HG03039 (cell line): ENCODE results near the gene CYB561.

ENCODE experiments used
- ATAC-seq: cut with Tn5 transposase; IDR thresholded peaks from one replicate; pipeline ENCODE4 v1.9.1; 2021; ENCODE audit warnings: mild to moderate bottlenecking, moderate library complexity; ENCODE audit not compliant: unreplicated experiment

CYB561 gene

DNA sequence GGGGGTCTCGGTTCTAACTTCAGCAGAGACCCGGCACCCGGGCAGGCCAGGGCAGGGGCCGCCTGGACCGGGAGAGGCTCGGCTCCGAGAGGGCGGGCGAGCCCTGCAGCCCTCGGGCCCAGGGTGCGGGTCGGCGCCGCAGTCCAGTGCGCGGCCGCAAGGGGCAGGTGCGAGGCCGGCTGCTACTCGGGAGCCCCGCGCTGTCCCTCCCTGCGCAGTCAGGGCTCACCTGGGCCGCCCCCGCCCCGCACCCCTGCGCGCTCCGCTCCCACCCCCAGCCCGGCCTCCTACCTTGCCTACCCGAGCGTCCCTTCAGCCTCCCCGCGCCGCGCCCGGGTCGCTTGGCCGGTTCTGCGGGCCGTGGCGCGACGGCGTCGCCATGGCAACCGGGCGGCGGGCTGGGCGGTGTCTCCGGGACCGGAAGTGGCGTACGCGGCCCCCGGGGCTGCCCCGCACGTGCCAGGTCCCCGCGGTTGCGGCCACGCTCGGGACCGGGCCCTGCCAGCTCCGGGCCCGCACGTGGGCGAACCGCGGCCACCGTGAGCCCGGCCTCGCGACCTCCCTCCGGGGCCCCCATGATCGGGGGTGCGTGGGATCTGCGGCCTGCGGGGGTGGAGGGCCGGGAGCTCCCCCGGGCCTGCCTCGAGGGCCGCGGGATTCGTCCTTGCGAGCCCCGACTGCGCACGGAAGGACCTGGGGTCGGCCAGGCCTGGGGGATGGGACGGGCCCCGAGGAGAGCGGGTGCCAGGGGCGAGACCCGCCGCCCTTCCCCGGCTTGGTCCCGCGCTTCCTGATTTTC lies at the start of gene CYB561:
CYB561 (minus strand) TSS at position 353 of the 799 bp plus-strand sequence. CDS start 8,759 bp downstream, outside the sequence.
- peak; percentile 45 for ATAC-seq

GRCh38 chr17:63495491-63495890 lies 49.4 kb upstream of the CYB561 start:
- no peak for ATAC-seq

DNA sequence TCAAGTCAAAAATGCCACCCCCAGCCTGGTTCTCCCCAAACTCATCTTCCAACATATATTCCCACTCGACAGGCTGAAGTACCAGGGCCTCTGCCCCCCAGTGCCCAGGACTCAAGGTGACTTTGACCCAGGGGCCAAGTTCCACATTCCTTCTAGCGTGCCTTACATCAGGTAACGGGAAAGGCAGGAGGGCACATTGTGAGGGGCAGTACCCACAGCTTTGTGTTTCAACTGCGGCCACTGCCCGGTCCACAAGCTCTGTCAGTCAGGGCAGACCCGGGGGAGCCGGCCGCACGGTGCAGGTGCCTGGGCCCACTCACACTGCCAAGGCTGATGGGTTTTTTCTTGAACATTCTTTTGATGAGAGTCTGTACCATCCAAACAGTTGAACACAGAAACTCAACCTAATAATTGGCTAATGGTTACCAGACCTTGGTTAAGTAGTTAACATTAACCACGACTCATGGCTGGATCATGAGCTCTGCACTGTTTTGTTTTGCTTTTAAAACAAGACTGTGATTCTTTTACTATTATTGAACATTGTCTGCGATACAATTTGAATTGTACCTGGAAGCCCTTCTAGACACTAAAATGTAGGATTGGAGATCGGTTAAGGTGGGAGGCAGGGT lies 48.3 kb upstream of the CYB561 start:
- no peak for ATAC-seq

DNA sequence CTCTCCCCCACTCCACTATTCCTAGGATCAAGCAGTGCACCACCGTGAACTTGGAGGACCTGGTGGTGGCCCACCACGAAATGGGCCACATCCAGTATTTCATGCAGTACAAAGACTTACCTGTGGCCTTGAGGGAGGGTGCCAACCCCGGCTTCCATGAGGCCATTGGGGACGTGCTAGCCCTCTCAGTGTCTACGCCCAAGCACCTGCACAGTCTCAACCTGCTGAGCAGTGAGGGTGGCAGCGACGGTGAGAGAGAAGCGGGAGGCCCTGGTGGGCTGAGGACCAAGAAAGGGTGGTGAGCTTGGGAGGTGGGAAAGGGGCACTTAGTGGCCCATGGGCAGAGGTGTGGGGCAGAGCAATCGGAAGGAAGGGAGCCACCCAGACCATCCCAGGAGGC lies 47.3 kb upstream of the CYB561 start:
- ATAC-seq: no peak

DNA sequence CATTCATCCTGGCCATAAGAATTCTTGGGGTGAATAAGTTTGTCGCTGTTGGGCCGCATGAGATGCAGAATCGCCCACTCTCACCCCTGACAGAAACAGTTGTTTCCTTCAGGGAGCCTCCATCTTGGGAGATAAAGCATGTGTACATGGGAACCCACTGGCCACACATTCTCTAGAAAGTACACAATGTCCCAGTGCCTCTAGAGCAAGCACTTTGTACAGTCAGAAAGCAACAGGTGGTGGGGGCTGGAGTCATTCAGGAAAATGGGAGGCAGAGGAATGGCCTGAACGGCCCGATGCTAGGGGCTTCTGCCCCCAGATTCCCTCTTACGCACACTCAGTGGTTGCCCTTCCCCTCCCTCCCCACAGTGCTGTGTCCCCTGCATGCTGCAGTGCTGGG lies 46.8 kb upstream of the CYB561 start:
- ATAC-seq: no peak

DNA sequence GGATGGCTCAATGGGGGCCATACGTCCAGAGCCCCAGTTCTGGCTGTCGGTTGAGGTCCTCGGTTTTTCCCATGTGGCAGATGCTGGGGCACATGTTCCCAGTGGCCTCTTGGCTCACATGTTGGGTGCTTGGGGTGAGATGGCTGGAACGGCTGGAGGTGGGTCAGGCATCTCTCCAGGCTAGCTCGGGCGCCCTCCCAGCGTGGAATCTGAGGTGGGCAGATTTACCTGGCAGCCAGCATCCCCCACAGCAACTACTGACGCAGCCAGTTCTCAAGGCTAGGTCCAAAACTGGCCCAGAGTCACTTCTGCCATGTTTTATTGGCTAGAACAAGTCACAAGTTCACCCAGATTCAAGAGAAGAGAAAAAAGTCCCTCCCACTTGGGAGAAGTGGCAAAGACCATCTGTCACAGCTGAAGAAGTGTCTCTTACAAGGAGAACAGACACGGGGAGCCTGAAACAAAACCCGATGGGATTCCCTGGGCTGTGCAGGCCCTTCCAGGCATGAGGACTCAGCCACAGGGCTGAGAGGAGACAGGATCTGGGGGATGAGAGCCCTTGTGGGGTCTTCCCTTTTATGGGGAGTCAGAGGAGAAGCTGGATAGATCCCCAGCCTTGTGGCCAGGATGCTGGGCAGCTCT lies 46.0 kb upstream of the CYB561 start:
- no peak for ATAC-seq

DNA sequence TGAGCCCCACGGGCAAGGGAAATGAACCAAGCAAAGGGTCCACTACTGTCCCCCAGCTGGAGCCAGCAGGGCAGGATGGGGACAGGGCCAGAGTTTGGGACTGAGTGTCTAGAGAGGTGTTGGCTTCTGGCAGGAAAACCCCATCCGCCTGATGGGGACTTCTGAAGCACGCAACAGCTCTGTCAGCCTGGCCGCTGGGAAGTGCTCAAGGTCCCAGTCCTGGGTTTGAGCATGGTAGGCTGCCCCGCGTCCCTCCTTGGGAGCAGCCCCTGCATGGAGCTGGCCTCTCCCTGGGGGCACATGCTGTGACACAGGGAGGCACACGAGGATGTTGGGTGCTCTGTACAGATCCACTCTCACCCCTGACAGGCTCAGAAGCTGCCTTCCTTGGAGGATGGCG lies 45.3 kb upstream of the CYB561 start:
- no peak for ATAC-seq

GRCh38 chr17:63490858-63491400 lies 44.8 kb upstream of the CYB561 start:
- ATAC-seq: no peak

DNA sequence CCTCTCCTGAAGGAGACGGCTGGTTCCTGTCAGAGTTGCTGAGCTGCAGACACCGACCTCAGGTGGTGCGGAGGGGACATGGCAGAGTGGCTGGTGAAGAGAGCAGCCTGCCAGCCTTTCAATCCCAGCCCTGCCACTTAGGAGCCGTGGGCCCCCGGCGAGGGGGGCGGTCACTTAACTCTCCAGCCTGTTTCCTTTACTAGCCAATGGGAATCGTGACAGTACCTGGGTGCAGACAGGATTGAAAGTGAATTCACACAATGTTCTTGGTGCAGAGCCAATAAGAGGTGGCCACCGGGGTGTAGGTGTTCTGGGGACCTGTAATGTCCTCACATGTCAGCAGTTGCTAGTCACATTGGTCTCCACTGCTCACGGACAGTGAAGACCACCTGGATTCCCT lies 44.2 kb upstream of the CYB561 start:
- ATAC-seq: no peak

DNA sequence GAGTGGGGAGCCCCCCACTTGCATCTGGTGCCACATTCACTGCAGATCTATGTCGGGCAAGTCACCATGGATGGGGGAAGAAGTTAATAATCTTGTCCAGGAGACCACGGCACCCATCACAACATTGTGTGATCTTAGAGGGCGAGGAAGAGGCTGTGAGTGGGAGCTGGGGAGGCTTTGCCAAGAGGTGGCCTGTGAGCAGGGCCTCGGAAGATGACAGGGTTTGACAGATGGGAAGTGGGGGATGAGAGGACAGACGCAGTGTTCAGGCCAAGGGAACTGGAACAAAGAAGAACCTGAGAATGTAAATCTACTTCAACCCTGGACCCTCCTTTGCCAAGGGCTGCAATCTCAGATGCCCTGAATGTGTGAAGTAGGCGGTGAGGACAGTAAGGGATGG lies 43.2 kb upstream of the CYB561 start:
- ATAC-seq: no peak

GRCh38 chr17:63488851-63489250 lies 42.7 kb upstream of the CYB561 start:
- no peak for ATAC-seq

DNA sequence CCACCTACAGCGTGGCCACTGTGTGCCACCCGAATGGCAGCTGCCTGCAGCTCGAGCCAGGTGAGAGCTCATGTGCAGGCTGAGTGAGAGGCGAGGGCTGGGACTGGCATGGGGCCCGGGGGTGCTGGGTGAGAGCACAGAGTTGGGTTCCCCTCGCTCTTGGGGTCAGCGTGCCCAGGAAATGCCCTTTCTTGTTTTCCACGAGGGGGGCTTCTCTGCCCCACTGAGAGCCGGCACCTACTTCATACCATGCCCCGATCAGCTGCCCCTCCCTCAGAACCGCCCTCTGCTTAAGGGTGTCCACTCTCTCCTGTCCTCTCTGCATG lies 40.9 kb upstream of the CYB561 start:
- no peak for ATAC-seq

DNA sequence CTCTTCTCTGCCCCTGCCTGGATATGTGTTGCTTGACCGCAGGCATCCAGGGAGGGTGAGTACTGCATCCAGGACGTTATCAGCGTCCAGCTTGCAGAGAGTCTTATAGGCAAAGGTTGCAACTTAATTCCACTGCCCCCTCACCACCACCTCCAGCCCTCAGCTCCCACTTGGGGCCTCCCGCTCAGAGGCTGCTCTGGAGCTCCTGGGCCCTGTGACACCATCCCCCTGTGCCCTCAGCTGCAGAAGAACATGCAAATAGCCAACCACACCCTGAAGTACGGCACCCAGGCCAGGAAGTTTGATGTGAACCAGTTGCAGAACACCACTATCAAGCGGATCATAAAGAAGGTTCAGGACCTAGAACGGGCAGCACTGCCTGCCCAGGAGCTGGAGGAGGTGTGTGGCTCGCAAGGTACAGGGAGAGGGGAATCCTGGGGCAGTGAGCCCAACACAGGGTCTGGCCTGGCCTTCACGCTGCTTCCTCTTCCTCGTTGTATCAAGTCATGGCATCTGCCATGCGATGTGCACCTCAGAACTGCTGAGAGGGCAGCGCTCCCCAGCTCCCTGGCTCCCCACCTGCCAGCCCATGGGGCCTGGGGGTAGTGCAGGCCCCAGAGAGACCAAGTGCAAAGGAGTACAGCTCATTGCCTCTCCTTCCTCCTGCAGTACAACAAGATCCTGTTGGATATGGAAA lies 40.4 kb upstream of the CYB561 start:
- ATAC-seq: no peak

DNA sequence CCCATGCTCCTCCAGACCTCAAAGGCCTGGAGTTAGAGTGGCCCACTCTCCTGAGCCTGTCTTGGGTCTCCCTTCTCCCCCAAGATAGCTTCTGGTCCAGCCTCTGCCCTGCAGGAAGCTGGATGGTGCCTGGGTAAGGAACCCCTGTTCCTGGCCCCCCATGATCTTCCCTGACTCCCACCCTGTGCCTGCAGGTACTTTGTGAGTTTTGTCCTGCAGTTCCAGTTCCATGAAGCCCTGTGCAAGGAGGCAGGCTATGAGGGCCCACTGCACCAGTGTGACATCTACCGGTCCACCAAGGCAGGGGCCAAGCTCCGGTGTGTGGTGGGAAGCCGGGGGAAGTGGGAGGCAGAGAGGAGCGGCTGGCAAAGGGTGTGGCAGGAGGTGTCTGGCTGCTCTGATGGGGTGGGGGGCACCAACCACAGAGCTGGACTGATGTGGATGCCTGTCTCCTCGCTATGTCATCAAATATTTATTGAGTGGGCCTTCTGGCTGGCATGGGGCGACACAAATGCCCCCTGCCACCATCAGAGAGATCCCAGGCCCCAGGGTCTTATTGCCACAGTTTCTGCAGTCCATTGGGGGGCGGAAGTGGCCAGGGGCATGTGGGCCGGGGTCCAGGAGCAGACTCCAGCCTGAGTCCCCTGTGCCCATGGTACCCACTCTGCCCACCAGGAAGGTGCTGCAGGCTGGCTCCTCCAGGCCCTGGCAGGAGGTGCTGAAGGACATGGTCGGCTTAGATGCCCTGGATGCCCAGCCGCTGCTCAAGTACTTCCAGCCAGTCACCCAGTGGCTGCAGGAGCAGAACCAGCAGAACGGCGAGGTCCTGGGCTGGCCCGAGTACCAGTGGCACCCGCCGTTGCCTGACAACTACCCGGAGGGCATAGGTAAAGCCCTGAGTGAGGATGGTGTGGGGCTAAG lies 37.8 kb upstream of the CYB561 start:
- no peak for ATAC-seq

GRCh38 chr17:63483038-63483437 lies 36.9 kb upstream of the CYB561 start:
- no peak for ATAC-seq

GRCh38 chr17:63482509-63482908 lies 36.4 kb upstream of the CYB561 start:
- no peak for ATAC-seq

- ATAC-seq: no peak
These were observed 35.4 kb upstream of the CYB561 start for GRCh38 chr17:63481488-63481870.

DNA sequence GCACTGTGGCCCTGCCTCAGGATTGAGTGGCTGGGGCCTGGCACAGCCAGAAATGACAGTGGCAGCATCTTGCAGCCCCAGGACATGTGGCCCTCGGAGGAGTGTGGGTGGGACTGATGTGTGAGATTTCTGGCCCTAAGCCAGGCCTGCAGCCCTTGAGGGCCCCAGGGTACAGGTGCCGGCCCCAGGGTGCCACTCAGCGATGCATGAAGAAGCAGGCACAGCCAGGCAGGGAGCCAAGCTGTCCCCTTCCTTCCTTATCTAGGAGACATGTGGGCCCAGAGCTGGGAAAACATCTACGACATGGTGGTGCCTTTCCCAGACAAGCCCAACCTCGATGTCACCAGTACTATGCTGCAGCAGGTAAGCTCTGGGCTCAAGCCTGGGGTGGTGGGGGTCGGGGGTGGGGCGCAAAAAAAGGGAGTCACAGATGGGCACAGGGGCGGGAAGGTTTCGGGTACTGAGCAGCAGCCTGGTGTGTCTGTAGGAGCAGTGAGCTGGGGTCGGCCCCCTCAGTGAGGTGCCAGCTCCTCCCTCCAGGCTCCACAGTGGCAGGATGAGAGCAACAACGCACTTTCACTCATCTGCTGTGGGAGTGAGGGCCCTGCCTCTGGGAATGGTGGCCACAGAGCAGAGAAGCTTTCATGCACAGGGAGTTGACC lies 34.9 kb upstream of the CYB561 start:
- no peak for ATAC-seq

DNA sequence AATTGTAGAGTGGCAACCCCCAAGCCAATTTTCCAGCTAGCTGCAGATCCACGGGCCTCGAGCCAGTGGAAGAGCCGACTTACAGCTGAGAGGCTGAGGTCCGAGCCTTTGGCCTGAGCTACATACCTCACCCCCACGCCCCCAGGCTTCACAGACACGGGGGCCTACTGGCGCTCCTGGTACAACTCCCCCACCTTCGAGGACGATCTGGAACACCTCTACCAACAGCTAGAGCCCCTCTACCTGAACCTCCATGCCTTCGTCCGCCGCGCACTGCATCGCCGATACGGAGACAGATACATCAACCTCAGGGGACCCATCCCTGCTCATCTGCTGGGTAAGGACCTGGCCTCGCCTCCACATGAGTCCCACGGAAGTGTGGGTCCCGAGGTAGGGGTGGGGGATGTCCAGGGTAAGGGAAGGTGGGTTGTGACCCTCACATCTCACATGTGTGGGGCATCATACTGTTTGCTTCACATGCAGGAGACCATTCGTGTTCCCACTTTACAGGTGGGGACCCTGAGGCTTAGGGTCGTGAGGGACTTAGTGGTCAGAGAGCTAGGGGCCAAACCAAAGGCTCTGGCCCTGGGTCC lies 34.2 kb upstream of the CYB561 start:
- no peak for ATAC-seq
